ENCODE results near the gene TBXAS1.

TBXAS1 gene

GRCh38 chr7:140039896-140040295, 210.8 kb downstream of the TBXAS1 start:
- no peak for DNase-seq (ENCODE audit: low read depth in 1 of 2, low spot score in 1 of 2)

GRCh38 chr7:140041659-140042385, 212.8 kb downstream of the TBXAS1 start:
- no peak for DNase-seq (ENCODE audit: low read depth in 1 of 2, low spot score in 1 of 2)

GRCh38 chr7:140042386-140042670, 213.3 kb downstream of the TBXAS1 start:
- DNase-seq (ENCODE audit: low read depth in 1 of 2, low spot score in 1 of 2) = no peak

GRCh38 chr7:140044251-140044650, 215.2 kb downstream of the TBXAS1 start:
- no peak for DNase-seq (ENCODE audit: low read depth in 1 of 2, low spot score in 1 of 2)

- no peak for DNase-seq (ENCODE audit: low read depth in 1 of 2, low spot score in 1 of 2)
These were observed 216.6 kb downstream of the TBXAS1 start for GRCh38 chr7:140045697-140046096.

- no peak for DNase-seq (ENCODE audit: low read depth in 1 of 2, low spot score in 1 of 2)
These were observed 218.1 kb downstream of the TBXAS1 start for GRCh38 chr7:140047197-140047596.

- no peak for DNase-seq (ENCODE audit: low read depth in 1 of 2, low spot score in 1 of 2)
These were observed 219.1 kb downstream of the TBXAS1 start for GRCh38 chr7:140048138-140048537.

GRCh38 chr7:140048989-140049338, 219.9 kb downstream of the TBXAS1 start:
- DNase-seq (ENCODE audit: low read depth in 1 of 2, low spot score in 1 of 2) = no peak

- no peak for DNase-seq (ENCODE audit: low read depth in 1 of 2, low spot score in 1 of 2)
These were observed 220.4 kb downstream of the TBXAS1 start for GRCh38 chr7:140049339-140050024.

- DNase-seq (ENCODE audit: low read depth in 1 of 2, low spot score in 1 of 2) = no peak
These were observed 221.0 kb downstream of the TBXAS1 start for GRCh38 chr7:140050100-140050499.

GRCh38 chr7:140051820-140052219, 222.8 kb downstream of the TBXAS1 start:
- no peak for DNase-seq (ENCODE audit: low read depth in 1 of 2, low spot score in 1 of 2)

GRCh38 chr7:140053812-140054539, 224.9 kb downstream of the TBXAS1 start:
- DNase-seq (ENCODE audit: low read depth in 1 of 2, low spot score in 1 of 2) = no peak

- no peak for DNase-seq (ENCODE audit: low read depth in 1 of 2, low spot score in 1 of 2)
These were observed 225.7 kb downstream of the TBXAS1 start for GRCh38 chr7:140054751-140055150.

GRCh38 chr7:140055833-140056232, 226.8 kb downstream of the TBXAS1 start:
- no peak for DNase-seq (ENCODE audit: low read depth in 1 of 2, low spot score in 1 of 2)

- no peak for DNase-seq (ENCODE audit: low read depth in 1 of 2, low spot score in 1 of 2)
These were observed 227.5 kb downstream of the TBXAS1 start for GRCh38 chr7:140056431-140057142.

- DNase-seq (ENCODE audit: low read depth in 1 of 2, low spot score in 1 of 2) = no peak
These were observed 228.1 kb downstream of the TBXAS1 start for GRCh38 chr7:140057143-140057535.

- DNase-seq (ENCODE audit: low read depth in 1 of 2, low spot score in 1 of 2) = no peak
These were observed 229.5 kb downstream of the TBXAS1 start for GRCh38 chr7:140058517-140058916.

- peak in 1 of 2 donors; percentile 6 for DNase-seq (ENCODE audit: low read depth in 1 of 2, low spot score in 1 of 2)
These were observed 230.5 kb downstream of the TBXAS1 start for GRCh38 chr7:140059273-140060242.

- DNase-seq (ENCODE audit: low read depth in 1 of 2, low spot score in 1 of 2) = no peak
These were observed 231.2 kb downstream of the TBXAS1 start for GRCh38 chr7:140060243-140060630.

GRCh38 chr7:140060788-140061606, 231.9 kb downstream of the TBXAS1 start:
- no peak for DNase-seq (ENCODE audit: low read depth in 1 of 2, low spot score in 1 of 2)
